Measurements from ENCODE around the gene RAB3B.
"Not testable (repeated sequence)": the region's sequence is repeated elsewhere in the genome, so short reads cannot be mapped to it uniquely, and the experiment has no call there.

Gene RAB3B

DNA sequence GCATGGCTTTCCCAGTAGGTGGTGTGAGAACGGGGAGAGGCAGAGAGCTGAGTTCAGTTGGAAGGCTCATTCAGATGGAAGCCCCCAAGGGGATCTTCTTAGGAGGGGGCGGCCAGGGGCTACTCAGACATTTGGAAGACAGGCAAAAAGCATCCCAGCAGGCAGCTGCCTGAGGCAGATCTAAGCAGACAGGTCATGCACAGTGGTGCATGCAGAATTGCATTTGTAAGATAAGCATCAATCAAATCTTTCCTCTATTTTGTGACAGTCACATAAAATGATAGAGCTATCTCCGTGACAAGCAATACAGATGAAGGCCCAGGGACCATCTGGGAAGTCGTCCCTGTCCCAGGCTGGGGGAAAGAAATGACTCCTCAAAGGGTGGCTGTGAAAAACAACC lies 3.8 kb downstream of the RAB3B start:
- H3K27me3 ChIP-seq (ENCODE audit: low read depth, low read length): peaks cover 11% of the 10 kb centered on the region
- no peak overlapping the region for H3K27ac ChIP-seq (ENCODE audit: low read length)
- no peaks in the 10 kb centered on the region for H3K9me3 ChIP-seq (ENCODE audit: control insufficient read depth in 1 of 2, low read length in 2 of 2)
- no peaks in the 10 kb centered on the region for H3K36me3 ChIP-seq (ENCODE audit: control insufficient read depth in 1 of 2, insufficient read depth in 2 of 2, low read length in 2 of 2)
- H3K4me1 ChIP-seq (ENCODE audit: control insufficient read depth in 1 of 2, insufficient read depth in 2 of 2, low read length in 2 of 2): no peaks in the 10 kb centered on the region
- no peak overlapping the region for H3K4me3 ChIP-seq (ENCODE audit: low read depth in 1 of 2, low read length in 2 of 2)

DNA sequence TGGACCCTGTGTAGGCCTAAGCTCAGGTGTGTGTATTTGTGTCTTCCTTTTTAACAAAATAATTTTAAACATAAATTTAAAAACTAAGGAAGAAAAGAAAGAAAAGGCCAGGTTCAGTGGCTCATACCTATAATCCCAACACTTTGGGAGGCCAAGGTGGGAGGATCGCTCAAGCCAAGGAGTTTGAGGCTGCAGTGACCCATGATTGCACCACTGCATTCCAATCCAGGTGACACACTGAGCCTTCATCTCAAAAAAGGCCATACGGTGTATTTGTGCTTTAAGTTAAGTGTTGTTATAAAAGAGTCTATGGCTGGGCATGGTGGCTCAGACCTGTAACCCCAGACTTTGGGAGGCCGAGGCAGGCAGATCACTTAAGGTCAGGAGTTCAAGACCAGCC lies 8.3 kb downstream of the RAB3B start:
- Histone ChIP-seq H3K9me3 (ENCODE audit: control insufficient read depth in 1 of 2, low read length in 2 of 2) (no peaks in the 10 kb centered on the region), H3K27ac (ENCODE audit: low read length) (no peak overlapping the region), H3K4me3 (ENCODE audit: low read depth in 1 of 2, low read length in 2 of 2) (no peak overlapping the region), H3K27me3 (ENCODE audit: low read depth, low read length) (no peaks in the 10 kb centered on the region), H3K4me1 (ENCODE audit: control insufficient read depth in 1 of 2, insufficient read depth in 2 of 2, low read length in 2 of 2) (no peaks in the 10 kb centered on the region), H3K36me3 (ENCODE audit: control insufficient read depth in 1 of 2, insufficient read depth in 2 of 2, low read length in 2 of 2) (no peaks in the 10 kb centered on the region)

DNA sequence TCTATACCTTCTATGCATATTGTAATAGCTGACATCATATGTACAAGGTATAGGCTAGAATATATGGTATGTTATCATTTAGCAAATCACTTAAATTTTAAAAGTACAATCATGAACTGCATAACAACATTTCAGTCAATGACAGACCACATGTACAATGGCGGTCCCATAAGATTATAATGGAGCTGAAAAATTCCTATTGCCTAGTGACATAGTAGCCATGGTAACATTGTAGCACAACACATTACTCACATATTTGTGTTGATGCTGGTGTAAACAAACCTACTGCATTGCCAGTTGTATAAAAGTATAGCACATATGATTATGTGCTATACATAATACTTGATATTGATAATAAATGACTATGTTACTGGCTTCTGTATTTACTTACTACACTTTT lies 8.9 kb downstream of the RAB3B start:
- Histone ChIP-seq H3K9me3 (ENCODE audit: control insufficient read depth in 1 of 2, low read length in 2 of 2) (no peaks in the 10 kb centered on the region), H3K36me3 (ENCODE audit: control insufficient read depth in 1 of 2, insufficient read depth in 2 of 2, low read length in 2 of 2) (no peaks in the 10 kb centered on the region), H3K4me3 (ENCODE audit: low read depth in 1 of 2, low read length in 2 of 2) (no peak overlapping the region), H3K4me1 (ENCODE audit: control insufficient read depth in 1 of 2, insufficient read depth in 2 of 2, low read length in 2 of 2) (no peaks in the 10 kb centered on the region), H3K27ac (ENCODE audit: low read length) (no peak overlapping the region), H3K27me3 (ENCODE audit: low read depth, low read length) (no peaks in the 10 kb centered on the region)

DNA sequence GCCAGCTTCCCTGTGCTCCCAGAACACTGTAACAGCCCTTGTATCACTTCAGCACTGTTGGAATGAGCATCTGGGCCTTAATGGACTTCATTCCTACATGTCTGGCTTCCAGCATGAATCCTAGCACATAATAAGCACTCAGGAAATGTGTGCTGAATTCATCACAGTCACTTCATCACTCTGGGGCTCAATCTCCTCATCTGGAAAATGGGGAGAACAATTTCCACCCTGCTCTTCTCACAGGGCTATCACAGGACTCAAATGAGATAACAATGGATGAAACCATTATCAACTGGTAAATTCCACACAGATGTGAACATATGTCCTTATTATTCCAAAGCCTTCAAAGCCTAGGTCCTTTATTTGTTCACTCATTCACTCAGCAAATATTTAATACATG lies 12.4 kb downstream of the RAB3B start:
- H3K4me1 ChIP-seq (ENCODE audit: control insufficient read depth in 1 of 2, insufficient read depth in 2 of 2, low read length in 2 of 2): no peaks in the 10 kb centered on the region
- H3K27ac ChIP-seq (ENCODE audit: low read length): no peak overlapping the region
- H3K27me3 ChIP-seq (ENCODE audit: low read depth, low read length): no peaks in the 10 kb centered on the region
- H3K4me3 ChIP-seq (ENCODE audit: low read depth in 1 of 2, low read length in 2 of 2): no peak overlapping the region
- H3K9me3 ChIP-seq (ENCODE audit: control insufficient read depth in 1 of 2, low read length in 2 of 2): no peaks in the 10 kb centered on the region
- H3K36me3 ChIP-seq (ENCODE audit: control insufficient read depth in 1 of 2, insufficient read depth in 2 of 2, low read length in 2 of 2): no peaks in the 10 kb centered on the region

DNA sequence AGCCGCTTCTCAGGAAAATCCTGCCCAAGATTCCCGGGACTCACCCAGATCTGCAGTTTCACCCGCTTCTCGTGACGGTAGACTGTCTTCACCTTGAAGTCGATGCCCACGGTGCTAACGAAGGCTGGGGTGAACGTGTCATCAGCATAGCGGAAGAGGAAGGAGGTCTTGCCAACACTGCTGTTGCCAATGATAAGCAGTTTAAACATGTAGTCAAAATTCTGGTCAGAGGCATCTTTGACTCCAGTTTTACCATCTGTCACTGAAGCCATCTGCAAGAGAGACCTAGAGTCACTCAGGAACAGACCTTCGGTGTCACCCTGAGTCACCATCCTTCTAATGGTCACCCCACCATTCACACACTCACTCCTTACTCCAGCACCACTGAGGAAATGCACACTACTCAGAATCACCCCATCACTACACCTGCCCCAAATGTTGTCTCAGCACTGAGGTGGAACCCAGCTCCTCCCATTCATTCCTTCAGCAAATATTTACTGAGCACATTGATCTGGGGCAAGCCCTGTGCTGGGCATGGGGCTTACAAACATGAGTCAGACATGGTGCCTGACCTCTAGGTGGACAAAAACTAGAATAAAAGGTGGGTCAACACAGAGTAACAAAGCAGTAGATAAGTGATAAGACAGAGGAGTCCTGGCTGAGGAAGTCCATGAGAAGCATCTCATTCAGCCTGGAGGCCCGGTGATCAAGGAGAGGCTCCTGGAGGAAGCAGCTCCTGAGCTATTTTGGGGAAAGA lies 13.5 kb downstream of the RAB3B start:
- no peaks in the 10 kb centered on the region for H3K27me3 ChIP-seq (ENCODE audit: low read depth, low read length)
- H3K9me3 ChIP-seq (ENCODE audit: control insufficient read depth in 1 of 2, low read length in 2 of 2): no peaks in the 10 kb centered on the region
- no peaks in the 10 kb centered on the region for H3K36me3 ChIP-seq (ENCODE audit: control insufficient read depth in 1 of 2, insufficient read depth in 2 of 2, low read length in 2 of 2)
- H3K4me3 ChIP-seq (ENCODE audit: low read depth in 1 of 2, low read length in 2 of 2): no peak overlapping the region
- H3K27ac ChIP-seq (ENCODE audit: low read length): no peak overlapping the region
- H3K4me1 ChIP-seq (ENCODE audit: control insufficient read depth in 1 of 2, insufficient read depth in 2 of 2, low read length in 2 of 2): no peaks in the 10 kb centered on the region

DNA sequence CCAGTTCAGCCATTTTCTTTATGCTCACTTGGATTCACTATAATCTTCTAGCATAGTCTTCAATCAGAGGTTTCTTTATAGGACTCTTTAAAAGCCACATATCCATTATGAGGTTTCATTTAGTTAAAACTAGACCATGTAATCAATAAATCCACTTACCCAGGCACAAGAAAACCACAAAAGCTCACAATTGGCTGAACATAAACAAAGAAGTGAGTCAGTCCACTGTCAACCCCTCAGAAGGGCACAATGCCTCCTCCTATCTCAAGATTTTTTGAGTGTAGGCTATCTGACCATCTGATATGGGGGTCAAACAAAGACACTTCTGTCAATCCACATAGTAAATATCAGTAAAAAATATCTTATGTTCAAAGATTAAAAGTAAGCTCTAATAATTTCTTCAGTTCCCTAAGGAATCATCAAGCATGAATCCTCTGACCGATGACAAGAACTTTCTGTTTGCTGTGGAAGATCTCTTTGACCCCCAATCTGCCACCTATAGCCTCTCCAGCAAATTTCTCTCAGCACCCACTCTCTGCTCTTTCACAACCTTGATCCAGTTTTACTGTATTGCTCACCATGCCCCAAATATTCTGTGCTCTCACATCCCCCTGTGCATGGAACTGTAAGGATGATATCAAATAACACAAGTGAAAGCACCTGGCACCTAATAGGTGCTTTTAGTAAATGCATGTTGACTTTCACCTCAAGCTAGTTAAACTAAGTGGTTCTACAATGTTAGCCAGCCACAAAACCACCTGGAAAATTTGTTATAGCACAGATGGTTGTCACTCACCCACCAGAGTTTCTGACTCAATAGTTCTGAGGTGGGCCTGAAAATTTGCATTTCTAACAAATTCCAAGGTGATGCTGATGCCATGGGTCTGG lies 16.7 kb downstream of the RAB3B start:
- no peaks in the 10 kb centered on the region for H3K36me3 ChIP-seq (ENCODE audit: control insufficient read depth in 1 of 2, insufficient read depth in 2 of 2, low read length in 2 of 2)
- no peak overlapping the region for H3K4me3 ChIP-seq (ENCODE audit: low read depth in 1 of 2, low read length in 2 of 2)
- H3K27ac ChIP-seq (ENCODE audit: low read length): no peak overlapping the region
- H3K9me3 ChIP-seq (ENCODE audit: control insufficient read depth in 1 of 2, low read length in 2 of 2): no peaks in the 10 kb centered on the region
- no peaks in the 10 kb centered on the region for H3K4me1 ChIP-seq (ENCODE audit: control insufficient read depth in 1 of 2, insufficient read depth in 2 of 2, low read length in 2 of 2)
- no peaks in the 10 kb centered on the region for H3K27me3 ChIP-seq (ENCODE audit: low read depth, low read length)

DNA sequence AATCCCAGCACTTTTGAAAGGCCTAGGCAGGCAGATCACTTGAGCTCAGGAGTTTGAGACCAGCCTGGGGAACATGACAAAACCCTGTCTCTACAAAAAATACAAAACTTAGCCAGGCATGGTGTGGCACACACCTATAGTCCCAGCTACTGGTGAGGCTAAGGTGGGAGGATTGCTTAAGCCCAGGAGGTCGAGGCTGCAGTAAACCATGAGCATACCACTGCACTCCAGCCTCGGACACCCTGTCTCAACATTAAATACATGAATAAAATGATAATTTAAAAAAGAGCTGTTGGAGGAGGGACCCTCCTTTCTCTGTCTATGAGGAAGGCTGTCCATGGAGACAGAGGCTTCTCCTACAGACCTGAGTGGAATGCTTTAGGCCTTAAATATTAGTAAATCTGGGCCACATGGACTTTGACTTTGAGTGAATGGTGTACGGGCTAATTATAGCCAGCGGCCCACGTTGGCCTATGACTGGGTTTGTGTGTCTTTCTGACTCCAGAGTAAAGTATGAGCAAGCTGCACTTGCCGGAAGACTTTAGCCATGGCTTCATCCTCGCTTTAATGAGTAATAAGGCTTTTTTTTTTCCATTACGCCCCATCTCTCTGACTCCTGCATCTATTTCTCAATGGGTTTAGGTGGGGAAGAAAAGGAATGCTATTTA lies 21.3 kb downstream of the RAB3B start:
- Histone ChIP-seq H3K4me3 (ENCODE audit: low read depth in 1 of 2, low read length in 2 of 2) (no peak overlapping the region), H3K4me1 (ENCODE audit: control insufficient read depth in 1 of 2, insufficient read depth in 2 of 2, low read length in 2 of 2) (no peaks in the 10 kb centered on the region), H3K27ac (ENCODE audit: low read length) (no peak overlapping the region), H3K9me3 (ENCODE audit: control insufficient read depth in 1 of 2, low read length in 2 of 2) (no peaks in the 10 kb centered on the region), H3K27me3 (ENCODE audit: low read depth, low read length) (no peaks in the 10 kb centered on the region), H3K36me3 (ENCODE audit: control insufficient read depth in 1 of 2, insufficient read depth in 2 of 2, low read length in 2 of 2) (no peaks in the 10 kb centered on the region)

DNA sequence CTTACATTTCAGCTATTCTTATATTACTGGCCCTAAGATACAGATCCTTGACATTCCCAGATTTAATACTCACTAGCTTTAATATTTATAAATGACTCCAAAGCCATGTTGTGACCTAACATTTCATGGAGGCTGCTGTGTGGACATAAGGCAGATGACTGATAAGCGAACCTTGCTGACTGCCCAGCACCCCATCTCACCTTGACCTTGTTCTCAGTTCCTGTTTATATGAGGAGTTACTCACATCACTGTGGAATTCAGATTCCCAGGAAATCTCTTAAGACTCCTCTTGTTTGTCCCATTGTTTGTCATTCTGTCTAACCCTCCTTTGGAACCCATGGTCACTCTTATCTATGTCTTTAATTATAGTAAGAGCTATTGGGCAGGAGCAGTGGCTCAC lies 21.9 kb downstream of the RAB3B start:
- no peaks in the 10 kb centered on the region for H3K9me3 ChIP-seq (ENCODE audit: control insufficient read depth in 1 of 2, low read length in 2 of 2)
- H3K27ac ChIP-seq (ENCODE audit: low read length): no peak overlapping the region
- no peaks in the 10 kb centered on the region for H3K4me1 ChIP-seq (ENCODE audit: control insufficient read depth in 1 of 2, insufficient read depth in 2 of 2, low read length in 2 of 2)
- no peaks in the 10 kb centered on the region for H3K27me3 ChIP-seq (ENCODE audit: low read depth, low read length)
- H3K36me3 ChIP-seq (ENCODE audit: control insufficient read depth in 1 of 2, insufficient read depth in 2 of 2, low read length in 2 of 2): no peaks in the 10 kb centered on the region
- no peak overlapping the region for H3K4me3 ChIP-seq (ENCODE audit: low read depth in 1 of 2, low read length in 2 of 2)

DNA sequence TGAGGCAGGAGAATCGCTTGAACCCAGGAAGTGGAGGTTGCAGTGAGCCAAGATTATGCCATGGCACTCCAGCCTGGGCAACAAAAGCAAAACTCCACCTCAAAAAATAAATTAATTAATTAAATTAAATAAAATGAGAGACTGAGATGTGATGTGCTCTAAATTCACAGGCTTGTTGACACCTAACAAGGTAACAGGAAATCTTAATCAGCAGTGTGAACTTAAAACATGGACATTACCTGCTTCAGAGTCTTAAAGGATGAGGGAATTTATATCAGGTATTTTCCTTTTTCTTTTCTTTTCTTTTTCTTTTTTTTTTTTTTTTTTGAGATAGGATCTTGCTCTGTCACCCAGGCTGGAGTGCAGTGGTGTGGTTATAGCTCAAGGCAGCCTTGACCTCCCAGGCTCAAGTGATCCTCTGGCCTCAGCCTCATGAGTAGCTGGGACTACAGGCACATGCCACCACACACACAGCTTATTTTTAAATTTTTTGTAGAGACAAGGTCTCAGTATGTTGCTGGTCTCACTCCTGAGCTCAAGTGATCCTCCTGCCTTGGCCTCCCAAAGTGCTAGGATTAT lies 23.2 kb downstream of the RAB3B start:
- H3K36me3 ChIP-seq (ENCODE audit: control insufficient read depth in 1 of 2, insufficient read depth in 2 of 2, low read length in 2 of 2); H3K9me3 ChIP-seq (ENCODE audit: control insufficient read depth in 1 of 2, low read length in 2 of 2); H3K4me1 ChIP-seq (ENCODE audit: control insufficient read depth in 1 of 2, insufficient read depth in 2 of 2, low read length in 2 of 2); H3K27me3 ChIP-seq (ENCODE audit: low read depth, low read length); H3K27ac ChIP-seq (ENCODE audit: low read length); H3K4me3 ChIP-seq (ENCODE audit: low read depth in 1 of 2, low read length in 2 of 2): not testable (repeated sequence)

DNA sequence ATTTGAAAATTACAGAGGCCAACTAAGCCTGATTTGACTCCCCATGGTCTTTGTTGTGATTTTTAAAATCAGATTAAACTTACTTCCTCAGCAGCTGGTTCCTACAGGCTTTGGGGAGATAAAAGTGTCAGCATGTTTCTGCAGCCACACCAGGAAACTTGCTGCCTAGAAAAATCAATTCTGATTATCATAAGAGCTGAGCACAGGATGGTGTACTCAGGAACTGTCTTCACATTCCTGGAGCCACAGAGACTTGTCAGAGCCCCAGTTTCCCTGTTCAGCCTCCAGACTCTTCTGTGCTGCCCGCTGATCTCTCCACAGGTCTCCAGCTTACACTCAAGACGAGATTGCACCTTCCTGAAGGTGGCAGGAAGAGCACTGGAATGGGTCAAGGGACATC lies 23.9 kb downstream of the RAB3B start:
- Histone ChIP-seq H3K36me3 (ENCODE audit: control insufficient read depth in 1 of 2, insufficient read depth in 2 of 2, low read length in 2 of 2) (no peaks in the 10 kb centered on the region), H3K27ac (ENCODE audit: low read length) (no peak overlapping the region), H3K4me1 (ENCODE audit: control insufficient read depth in 1 of 2, insufficient read depth in 2 of 2, low read length in 2 of 2) (no peaks in the 10 kb centered on the region), H3K27me3 (ENCODE audit: low read depth, low read length) (no peaks in the 10 kb centered on the region), H3K9me3 (ENCODE audit: control insufficient read depth in 1 of 2, low read length in 2 of 2) (no peaks in the 10 kb centered on the region), H3K4me3 (ENCODE audit: low read depth in 1 of 2, low read length in 2 of 2) (no peak overlapping the region)

DNA sequence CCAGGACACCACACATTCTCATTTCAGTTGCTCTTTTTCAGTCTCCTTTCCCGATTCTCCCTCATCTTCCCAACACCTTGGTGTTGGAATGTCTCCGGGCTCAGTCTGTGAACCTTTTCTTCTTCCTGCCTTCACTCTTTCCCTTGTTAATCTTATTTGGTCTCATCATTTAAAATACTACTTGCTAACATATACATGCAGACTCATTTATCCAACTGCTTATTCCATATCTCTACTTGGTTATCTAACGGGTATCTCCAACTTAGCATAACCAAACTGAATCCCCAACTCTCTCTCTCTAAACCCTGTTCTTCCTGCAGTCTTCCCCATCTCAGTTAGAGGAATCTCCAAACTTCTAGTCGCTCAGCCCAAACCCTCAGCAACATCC lies 26.2 kb downstream of the RAB3B start:
- H3K4me1 ChIP-seq (ENCODE audit: control insufficient read depth in 1 of 2, insufficient read depth in 2 of 2, low read length in 2 of 2): no peaks in the 10 kb centered on the region
- peaks cover 6% of the 10 kb centered on the region for H3K27me3 ChIP-seq (ENCODE audit: low read depth, low read length)
- H3K27ac ChIP-seq (ENCODE audit: low read length): no peak overlapping the region
- H3K9me3 ChIP-seq (ENCODE audit: control insufficient read depth in 1 of 2, low read length in 2 of 2): no peaks in the 10 kb centered on the region
- H3K36me3 ChIP-seq (ENCODE audit: control insufficient read depth in 1 of 2, insufficient read depth in 2 of 2, low read length in 2 of 2): no peaks in the 10 kb centered on the region
- no peak overlapping the region for H3K4me3 ChIP-seq (ENCODE audit: low read depth in 1 of 2, low read length in 2 of 2)

Measured in muscle layer of duodenum (tissue), 2 donors.